Endothelial cell (in vitro differentiated cells): ENCODE results near the gene RASL10B. TPM values are rescaled to one million over a fixed set of nuclear protein-coding genes. Genes with fewer than 3 reads are reported as not detected.

Experiments
- DNase-seq: peaks from one replicate; pipeline ENCODE4 v3.0.0; 2021; ENCODE audit warnings: low spot score
- H3K27ac Mint-ChIP-seq: one replicate; pipeline ENCODE4 v1.8.0; 2021; ENCODE audit warnings: mixed read lengths, inconsistent platforms; ENCODE audit not compliant: unreplicated experiment
- H3K27me3 Mint-ChIP-seq: one replicate; pipeline ENCODE4 v1.8.0; 2021; ENCODE audit warnings: mild to moderate bottlenecking, moderate library complexity, mixed read lengths, inconsistent platforms; ENCODE audit not compliant: unreplicated experiment
- H3K36me3 Mint-ChIP-seq: one replicate; pipeline ENCODE4 v1.8.0; 2021; ENCODE audit warnings: mild to moderate bottlenecking, low read depth, mixed read lengths, inconsistent platforms; ENCODE audit not compliant: unreplicated experiment
- H3K4me1 Mint-ChIP-seq: one replicate; pipeline ENCODE4 v1.8.0; 2021; ENCODE audit warnings: mild to moderate bottlenecking, mixed read lengths, inconsistent platforms; ENCODE audit not compliant: unreplicated experiment
- H3K4me3 Mint-ChIP-seq: one replicate; pipeline ENCODE4 v1.8.0; 2021; ENCODE audit warnings: mild to moderate bottlenecking, mixed read lengths, inconsistent platforms; ENCODE audit not compliant: unreplicated experiment
- H3K9me3 Mint-ChIP-seq: one replicate; pipeline ENCODE4 v1.8.0; 2021; ENCODE audit warnings: mixed read lengths, inconsistent platforms; ENCODE audit not compliant: unreplicated experiment
- total RNA-seq: library from RNA; stranded (reverse); fragmentation: NEBNext Ultra II Directional; extraction: Animal tissue kit (Norgen Biotek cat#: 25700); gene quantifications from one replicate; pipeline ENCODE4 v1.2.1, GENCODE V29; 2021; ENCODE audit not compliant: unreplicated experiment
- TF ChIP-seq, protein P1 (sequence below): fragments of 200-600 bp; sonication (generic); IDR thresholded peaks from one replicate; pipeline ENCODE4 v1.5.0; 2021; ENCODE audit warnings: antibody characterized with exemption; ENCODE audit not compliant: unreplicated experiment

RASL10B gene
- total RNA-seq, 1 donor from 2014 or later, result 1.7 TPM

DNA sequence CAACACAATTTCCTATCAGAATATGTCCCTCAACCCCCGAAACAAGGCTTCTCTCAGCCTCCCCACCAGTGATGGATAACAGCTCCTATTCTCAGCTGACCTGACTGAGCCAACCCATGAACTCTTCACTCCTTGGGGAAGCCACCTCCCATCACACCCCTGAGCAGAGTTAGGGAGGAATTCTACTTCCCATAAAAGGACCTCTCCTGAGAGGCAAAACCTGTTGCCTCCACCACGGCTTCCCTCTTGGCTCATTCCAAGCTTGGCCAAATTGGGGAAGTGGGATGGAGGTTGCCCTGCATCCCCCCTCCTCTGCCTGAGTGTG lies 5.7 kb upstream of the RASL10B start:
- Mint-ChIP-seq H3K27me3 (peaks cover 2% of the 10 kb centered on the region), H3K27ac (no peak overlapping the region), H3K4me3 (peak overlapping the region; percentile 56), H3K9me3 (no peaks in the 10 kb centered on the region), H3K4me1 (peaks cover 7% of the 10 kb centered on the region), H3K36me3 (peaks cover 24% of the 10 kb centered on the region)
- TF ChIP-seq, protein P1, sequence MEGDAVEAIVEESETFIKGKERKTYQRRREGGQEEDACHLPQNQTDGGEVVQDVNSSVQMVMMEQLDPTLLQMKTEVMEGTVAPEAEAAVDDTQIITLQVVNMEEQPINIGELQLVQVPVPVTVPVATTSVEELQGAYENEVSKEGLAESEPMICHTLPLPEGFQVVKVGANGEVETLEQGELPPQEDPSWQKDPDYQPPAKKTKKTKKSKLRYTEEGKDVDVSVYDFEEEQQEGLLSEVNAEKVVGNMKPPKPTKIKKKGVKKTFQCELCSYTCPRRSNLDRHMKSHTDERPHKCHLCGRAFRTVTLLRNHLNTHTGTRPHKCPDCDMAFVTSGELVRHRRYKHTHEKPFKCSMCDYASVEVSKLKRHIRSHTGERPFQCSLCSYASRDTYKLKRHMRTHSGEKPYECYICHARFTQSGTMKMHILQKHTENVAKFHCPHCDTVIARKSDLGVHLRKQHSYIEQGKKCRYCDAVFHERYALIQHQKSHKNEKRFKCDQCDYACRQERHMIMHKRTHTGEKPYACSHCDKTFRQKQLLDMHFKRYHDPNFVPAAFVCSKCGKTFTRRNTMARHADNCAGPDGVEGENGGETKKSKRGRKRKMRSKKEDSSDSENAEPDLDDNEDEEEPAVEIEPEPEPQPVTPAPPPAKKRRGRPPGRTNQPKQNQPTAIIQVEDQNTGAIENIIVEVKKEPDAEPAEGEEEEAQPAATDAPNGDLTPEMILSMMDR, result no peak
- DNase-seq, result no peak

DNA sequence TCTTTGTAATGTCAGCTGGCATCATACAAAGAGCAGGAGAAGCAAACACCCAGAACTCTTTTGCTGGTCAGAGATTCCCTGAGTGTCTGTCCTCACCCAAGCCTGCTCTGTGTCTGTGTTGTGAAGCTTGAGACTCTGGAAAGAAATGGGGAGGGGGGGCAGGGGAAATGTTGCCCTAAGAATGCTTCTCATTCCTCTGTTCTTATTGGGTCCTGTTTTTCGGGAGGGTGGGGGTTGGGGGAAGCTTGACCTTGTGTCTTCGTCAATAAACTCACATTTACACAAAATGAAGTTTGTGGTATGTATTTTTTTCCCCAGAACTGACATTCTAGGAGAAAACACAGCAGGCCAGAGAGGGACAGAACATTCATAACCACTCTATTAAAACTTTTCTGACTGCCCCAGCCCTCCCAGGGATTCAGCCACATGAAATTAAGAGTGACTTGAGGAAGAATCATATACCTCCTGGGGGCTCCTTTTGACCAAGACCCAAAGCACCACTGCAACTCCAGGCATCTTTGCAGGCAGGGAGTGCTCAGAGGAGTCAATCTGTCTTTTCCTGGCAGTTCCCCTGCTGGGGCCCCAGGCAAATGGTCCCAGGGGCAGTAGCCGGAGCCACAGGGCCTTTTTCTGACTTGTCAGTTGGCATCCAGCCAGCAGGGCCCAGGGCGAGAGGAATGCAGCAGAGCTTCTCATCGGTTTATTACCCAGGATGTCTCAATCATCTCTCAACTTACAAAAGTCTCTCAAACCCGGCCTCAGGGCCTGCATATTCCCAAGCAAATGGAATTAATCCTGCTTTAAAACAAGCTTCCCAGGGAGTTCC lies 5.1 kb upstream of the RASL10B start:
- Mint-ChIP-seq H3K4me1 (peaks cover 9% of the 10 kb centered on the region), H3K4me3 (no peak overlapping the region), H3K27me3 (peaks cover 5% of the 10 kb centered on the region), H3K36me3 (peaks cover 24% of the 10 kb centered on the region), H3K27ac (no peak overlapping the region), H3K9me3 (no peaks in the 10 kb centered on the region)
- TF ChIP-seq, protein P1, result no peak
- no peak for DNase-seq

DNA sequence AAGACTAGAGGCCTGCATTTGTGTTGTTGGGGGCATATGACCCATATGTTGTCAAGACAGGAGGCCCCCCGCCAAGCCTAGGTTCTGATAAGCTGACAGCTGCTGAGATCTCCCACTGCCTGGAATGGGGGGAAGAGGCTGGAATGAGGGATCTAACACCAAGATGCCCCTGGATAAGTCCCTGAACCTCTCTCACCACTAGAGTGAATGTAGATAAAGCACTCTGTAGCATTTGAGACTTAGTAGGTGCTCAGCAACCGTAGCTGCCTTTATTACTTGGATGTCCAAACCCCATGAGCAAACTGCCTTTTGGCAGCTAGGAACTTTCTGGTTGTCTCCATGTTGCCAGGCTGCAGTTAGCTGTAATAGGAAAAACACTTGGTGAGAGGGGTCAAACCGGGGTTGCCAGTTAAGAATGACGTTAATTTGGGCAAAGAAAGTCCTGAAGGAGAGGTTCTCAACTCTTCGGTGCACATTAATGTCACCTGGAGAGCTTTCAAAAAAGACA lies 4.4 kb upstream of the RASL10B start:
- Mint-ChIP-seq H3K4me1 (peaks cover 9% of the 10 kb centered on the region), H3K27ac (no peak overlapping the region)

DNA sequence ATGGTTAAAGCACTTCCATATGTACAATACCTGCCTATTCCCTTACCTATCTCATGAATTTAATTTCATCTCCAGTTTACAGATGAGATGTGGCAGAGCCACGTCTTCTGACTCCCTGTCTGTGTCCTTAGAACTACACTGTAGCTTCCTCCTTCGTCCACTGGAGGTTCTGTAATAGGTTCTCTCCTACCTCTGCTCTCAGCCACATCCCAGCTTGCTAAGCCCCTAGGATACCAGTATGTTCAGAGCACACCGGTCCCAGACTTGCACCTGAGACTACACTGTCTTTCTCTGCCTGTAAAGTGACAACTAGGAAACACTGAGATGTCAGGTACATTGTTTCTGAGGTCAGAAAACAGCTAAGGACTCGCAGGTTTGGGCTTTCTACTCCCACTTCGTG lies 3.8 kb upstream of the RASL10B start:
- TF ChIP-seq, protein P1, result no peak
- Mint-ChIP-seq H3K4me1 (peaks cover 9% of the 10 kb centered on the region), H3K36me3 (peaks cover 24% of the 10 kb centered on the region), H3K27ac (no peak overlapping the region), H3K27me3 (peaks cover 5% of the 10 kb centered on the region), H3K9me3 (no peaks in the 10 kb centered on the region), H3K4me3 (peak overlapping the region; percentile 15)
- DNase-seq, result no peak

More for the DNA sequence above, 4.4 kb upstream of the RASL10B start:
- Mint-ChIP-seq H3K9me3 (no peaks in the 10 kb centered on the region), H3K36me3 (peaks cover 24% of the 10 kb centered on the region), H3K27me3 (peaks cover 5% of the 10 kb centered on the region), H3K4me3 (no peak overlapping the region)
- TF ChIP-seq, protein P1, result no peak
- no peak for DNase-seq

DNA sequence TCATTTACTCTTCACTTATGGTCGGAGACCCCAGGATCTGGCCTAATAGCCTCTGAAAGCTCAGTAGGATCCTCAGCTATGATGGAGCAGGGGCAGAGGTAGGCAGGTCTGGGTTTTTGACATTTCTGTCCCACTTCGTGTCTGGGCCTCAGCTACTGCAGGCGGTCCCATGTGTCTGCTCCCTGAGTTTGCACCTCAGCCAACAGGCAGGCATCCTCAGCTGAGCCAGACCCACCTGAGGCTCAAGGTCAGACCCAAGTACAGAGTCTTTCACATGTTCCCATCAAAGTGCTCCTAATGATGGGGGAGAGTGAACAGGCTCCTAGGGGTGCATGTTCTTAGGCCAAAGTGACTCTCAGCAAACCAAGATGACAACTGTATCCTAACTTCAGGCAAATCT lies 2.9 kb upstream of the RASL10B start:
- Mint-ChIP-seq H3K36me3 (peaks cover 22% of the 10 kb centered on the region), H3K4me3 (no peak overlapping the region), H3K4me1 (peaks cover 9% of the 10 kb centered on the region), H3K27me3 (peaks cover 5% of the 10 kb centered on the region), H3K27ac (no peak overlapping the region), H3K9me3 (no peaks in the 10 kb centered on the region)
- DNase-seq, result no peak
- TF ChIP-seq, protein P1, result no peak
